GM12891 (cell line): ENCODE data around the gene CRISP2. TPM values are rescaled to one million over a fixed set of nuclear protein-coding genes. Genes with fewer than 3 reads are reported as not detected.
"Not testable (repeated sequence)": the region's sequence is repeated elsewhere in the genome, so short reads cannot be mapped to it uniquely, and the experiment has no call there.

Source experiments
- DNase-seq: peaks from one replicate; pipeline ENCODE4 v3.0.0; 2011; ENCODE audit warnings: low spot score; ENCODE audit not compliant: insufficient read length
- FAIRE-seq: peaks from 2 replicates; lab custom pipeline; 2011; peaks lifted over from hg19 to GRCh38; lab: Jason Lieb, UNC
- PAX5 ChIP-seq: IDR thresholded peaks from 2 replicates; pipeline ENCODE4 v1.6.1; 2011; ENCODE audit warnings: low read length, moderate library complexity, mild to moderate bottlenecking; ENCODE audit not compliant: insufficient read depth, severe bottlenecking
- POLR2A ChIP-seq: IDR thresholded peaks from 2 replicates; pipeline ENCODE4 v1.6.1; 2011; ENCODE audit warnings: low read depth, low read length, control low read depth
- POLR2AphosphoS5 ChIP-seq: IDR thresholded peaks from 2 replicates; pipeline ENCODE4 v1.6.1; 2011; ENCODE audit warnings: low read depth, low read length, control low read depth
- POU2F2 ChIP-seq: IDR thresholded peaks from 2 replicates; pipeline ENCODE4 v1.6.1; 2011; ENCODE audit warnings: low read depth, mild to moderate bottlenecking, control low read depth, low read length, moderate library complexity
- SPI1 ChIP-seq: IDR thresholded peaks from 2 replicates; pipeline ENCODE4 v1.6.1; 2011; ENCODE audit warnings: low read depth, low read length, control low read depth
- TAF1 ChIP-seq: IDR thresholded peaks from 2 replicates; pipeline ENCODE4 v1.6.1; 2011; ENCODE audit warnings: low read depth, low read length, control low read depth
- polyA plus RNA-seq: library from polyadenylated mRNA; unstranded; fragments of >200 nt; gene quantifications from one replicate; pipeline ENCODE4 v1.2.1, GENCODE V29; 2012; ENCODE audit warnings: low read depth, missing spikeins, inconsistent platforms; ENCODE audit not compliant: missing spikeins

Gene CRISP2
- polyA plus RNA-seq = not detected

DNA sequence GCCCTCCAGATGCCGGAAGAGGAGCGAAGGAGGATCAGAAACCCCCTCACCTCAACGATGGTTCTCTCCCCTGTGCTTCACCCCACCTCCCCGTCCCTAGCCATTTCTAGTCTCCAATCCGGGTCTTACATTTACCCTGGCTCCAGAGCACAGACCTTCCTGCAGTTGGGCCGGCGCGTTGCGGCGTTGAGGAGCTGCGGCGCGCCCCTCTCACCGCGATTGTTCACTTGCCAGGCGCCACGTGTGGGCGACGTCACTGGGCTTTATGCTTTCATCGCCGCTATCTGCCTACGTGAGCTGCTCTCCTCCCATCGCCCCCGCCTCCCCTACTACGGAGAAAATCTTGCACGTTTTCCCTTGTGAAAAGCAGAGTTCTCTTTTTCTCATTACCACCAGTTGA is at the start of gene CRISP2:
CRISP2 (minus strand) TSS at position 198 of the 400 bp plus-strand sequence. CDS start 4,347 bp downstream, outside the sequence.
- no peak for TF ChIP-seq POLR2A
- no peak for TF ChIP-seq PAX5
- no peak for TF ChIP-seq POLR2AphosphoS5
- TF ChIP-seq SPI1 = no peak
- TF ChIP-seq POU2F2 = no peak
- no peak for TF ChIP-seq TAF1
- DNase-seq (no peak), FAIRE-seq (no peak)

GRCh38 chr6:49744259-49744658 is 30.9 kb upstream of the CRISP2 start, which contains the start of gene CRISP3:
TSS of gene CRISP3 (minus strand) at chr6:49744388. CDS start at chr6:49744367, 21 bp downstream.
- TF ChIP-seq POLR2A = no peak
- TF ChIP-seq TAF1 = no peak
- TF ChIP-seq POLR2AphosphoS5 = no peak
- TF ChIP-seq POU2F2 = no peak
- TF ChIP-seq PAX5 = no peak
- no peak for TF ChIP-seq SPI1
- FAIRE-seq (no peak), DNase-seq (no peak)

DNA sequence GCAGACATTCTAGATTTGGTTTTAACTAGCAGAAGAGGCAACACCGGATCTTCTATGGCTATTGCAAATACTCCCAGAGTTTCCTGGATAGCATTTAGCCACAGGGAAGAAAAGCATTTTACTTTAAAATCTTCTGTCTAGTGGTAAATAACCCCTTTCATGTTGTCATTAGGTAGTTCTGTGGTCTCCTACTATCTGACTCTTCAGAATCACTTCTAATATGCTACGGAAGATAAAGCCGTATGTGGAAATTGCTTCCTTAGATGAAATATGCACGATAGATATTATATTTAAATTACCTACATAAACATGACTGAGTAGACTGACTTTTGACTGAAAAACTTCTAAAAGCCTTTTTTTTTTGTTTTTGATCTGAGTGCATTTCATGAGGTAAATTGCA is 30.1 kb upstream of the CRISP2 start:
- no peak for TF ChIP-seq TAF1
- TF ChIP-seq POLR2A = no peak
- no peak for TF ChIP-seq SPI1
- no peak for TF ChIP-seq POU2F2
- no peak for TF ChIP-seq POLR2AphosphoS5
- TF ChIP-seq PAX5 = no peak
- FAIRE-seq = no peak
- DNase-seq = no peak

- TF ChIP-seq TAF1 (no peak), PAX5 (no peak), SPI1 (no peak), POLR2AphosphoS5 (no peak), POU2F2 (no peak), POLR2A (no peak)
- FAIRE-seq (no peak), DNase-seq (no peak)
Observed at GRCh38 chr6:49739423-49739822, 26.1 kb upstream of the CRISP2 start.

GRCh38 chr6:49736017-49736508 is 22.7 kb upstream of the CRISP2 start:
- TF ChIP-seq POU2F2 = no peak
- TF ChIP-seq POLR2A = no peak
- no peak for TF ChIP-seq PAX5
- no peak for TF ChIP-seq TAF1
- TF ChIP-seq SPI1 = no peak
- TF ChIP-seq POLR2AphosphoS5 = no peak
- FAIRE-seq (no peak), DNase-seq (no peak)

GRCh38 chr6:49733680-49734079 is 20.3 kb upstream of the CRISP2 start:
- TF ChIP-seq POLR2A = no peak
- no peak for TF ChIP-seq POLR2AphosphoS5
- TF ChIP-seq TAF1 = no peak
- no peak for TF ChIP-seq PAX5
- no peak for TF ChIP-seq POU2F2
- TF ChIP-seq SPI1 = no peak
- no peak for DNase-seq
- FAIRE-seq = no peak

DNA sequence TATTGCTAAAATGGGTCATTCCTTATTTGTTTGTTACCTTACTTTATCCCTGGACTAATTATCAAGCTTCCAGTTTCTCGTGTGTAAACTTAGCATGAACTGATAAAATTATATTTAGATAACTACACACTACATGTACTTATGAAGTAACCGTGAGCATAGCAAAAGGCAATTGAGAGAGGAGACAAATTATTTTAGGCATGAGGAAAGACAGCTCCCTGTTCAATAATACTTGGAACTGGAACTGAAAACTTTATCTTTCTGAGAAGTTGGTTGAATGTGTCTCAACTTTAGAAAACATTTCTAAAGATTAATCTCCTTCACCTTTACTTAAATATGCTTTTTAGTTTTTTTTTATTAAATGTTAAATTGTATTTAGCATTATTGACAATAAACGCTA is 19.4 kb upstream of the CRISP2 start:
- DNase-seq (no peak), FAIRE-seq (no peak)
- no peak for TF ChIP-seq SPI1
- TF ChIP-seq POU2F2 = no peak
- no peak for TF ChIP-seq TAF1
- no peak for TF ChIP-seq POLR2A
- no peak for TF ChIP-seq PAX5
- TF ChIP-seq POLR2AphosphoS5 = no peak

GRCh38 chr6:49730251-49730650 is 16.9 kb upstream of the CRISP2 start:
- no peak for DNase-seq
- TF ChIP-seq TAF1 (no peak), POU2F2 (no peak), POLR2AphosphoS5 (no peak), PAX5 (no peak), SPI1 (no peak), POLR2A (no peak)
- no peak for FAIRE-seq

GRCh38 chr6:49723917-49724316 is 10.6 kb upstream of the CRISP2 start:
- not testable (repeated sequence) for DNase-seq, FAIRE-seq

DNA sequence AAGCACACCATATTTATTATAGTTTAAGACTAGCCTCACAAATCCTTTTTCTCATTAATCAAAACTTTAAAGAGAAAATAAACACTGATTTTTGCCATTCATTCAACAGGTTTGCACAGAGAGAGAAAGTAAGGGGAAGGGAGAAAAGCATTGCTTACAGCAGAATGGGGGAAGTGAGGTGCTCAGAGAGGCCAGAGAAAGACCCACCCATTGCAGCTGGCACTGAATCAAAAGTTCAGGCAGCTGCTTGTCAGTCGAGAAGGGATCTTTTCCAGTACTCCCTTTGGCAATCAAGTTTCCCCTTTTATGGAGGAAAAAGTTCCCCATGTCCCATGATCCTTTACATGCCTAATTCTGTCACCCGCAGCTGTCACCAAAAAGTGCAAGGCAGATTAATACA is 8.0 kb upstream of the CRISP2 start:
- DNase-seq (no peak), FAIRE-seq (no peak)
- TF ChIP-seq POLR2AphosphoS5 = no peak
- TF ChIP-seq POLR2A = no peak
- no peak for TF ChIP-seq PAX5
- no peak for TF ChIP-seq TAF1
- no peak for TF ChIP-seq SPI1
- no peak for TF ChIP-seq POU2F2

GRCh38 chr6:49720372-49720771 is 7.0 kb upstream of the CRISP2 start:
- DNase-seq (no peak), FAIRE-seq (no peak)
- TF ChIP-seq POLR2A = no peak
- TF ChIP-seq POLR2AphosphoS5 = no peak
- no peak for TF ChIP-seq PAX5
- TF ChIP-seq TAF1 = no peak
- TF ChIP-seq SPI1 = no peak
- no peak for TF ChIP-seq POU2F2
